Astrocyte (in vitro differentiated cells and primary cell): ENCODE data around the gene KIAA0232. TPM values are rescaled to one million over a fixed set of nuclear protein-coding genes. Genes with fewer than 3 reads are reported as not detected.

Experiments
- DNase-seq: peaks from one replicate; pipeline ENCODE4 v3.0.0-alpha.2; 2010; ENCODE audit warnings: low read depth
- FAIRE-seq: peaks from 2 replicates; lab custom pipeline; 2011; peaks lifted over from hg19 to GRCh38; lab: Jason Lieb, UNC
- H2AFZ ChIP-seq: 2 replicates; pipeline ENCODE4 v1.6.0; 2012; ENCODE audit warnings: low read depth, low read length, inconsistent platforms
- H3K27ac ChIP-seq: 2 replicates; pipeline ENCODE4 v1.5.1; 2011; ENCODE audit warnings: low read depth, low read length, inconsistent platforms
- H3K27me3 ChIP-seq: 2 replicates; pipeline ENCODE4 v1.6.0; 2011; ENCODE audit warnings: low read length, inconsistent platforms; ENCODE audit not compliant: insufficient read depth
- H3K36me3 ChIP-seq: 2 replicates; pipeline ENCODE4 v1.5.1; 2011; ENCODE audit warnings: low read length, inconsistent platforms; ENCODE audit not compliant: insufficient read depth
- H3K4me1 ChIP-seq: 2 replicates; pipeline ENCODE4 v1.5.1; 2011; ENCODE audit warnings: low read length, inconsistent platforms; ENCODE audit not compliant: insufficient read depth
- H3K4me2 ChIP-seq: 2 replicates; pipeline ENCODE4 v1.6.0; 2012; ENCODE audit warnings: low read length, inconsistent platforms
- H3K4me3 ChIP-seq: 2 replicates; pipeline ENCODE4 v1.5.1; 2011; ENCODE audit warnings: low read depth, mild to moderate bottlenecking, low read length, inconsistent platforms; ENCODE audit not compliant: insufficient read depth
- H3K79me2 ChIP-seq: 2 replicates; pipeline ENCODE4 v1.6.0; 2012; ENCODE audit warnings: mild to moderate bottlenecking, low read length, inconsistent platforms; ENCODE audit not compliant: insufficient read depth
- H3K9ac ChIP-seq: 2 replicates; pipeline ENCODE4 v1.6.0; 2012; ENCODE audit warnings: mild to moderate bottlenecking, low read length, inconsistent platforms
- H3K9me3 ChIP-seq: 2 replicates; pipeline ENCODE4 v1.5.1; 2012; ENCODE audit warnings: low read depth, mild to moderate bottlenecking, low read length, inconsistent platforms; ENCODE audit not compliant: insufficient read depth
- H4K20me1 ChIP-seq: 2 replicates; pipeline ENCODE4 v1.6.0; 2012; ENCODE audit warnings: low read length, inconsistent platforms; ENCODE audit not compliant: insufficient read depth
- H3K27ac Mint-ChIP-seq: one replicate; pipeline ENCODE4 v1.8.0; 2021; ENCODE audit warnings: mild to moderate bottlenecking, mixed read lengths; ENCODE audit not compliant: unreplicated experiment
- H3K27me3 Mint-ChIP-seq: one replicate; pipeline ENCODE4 v1.8.0; 2021; ENCODE audit warnings: low read depth, mixed read lengths; ENCODE audit not compliant: unreplicated experiment
- H3K36me3 Mint-ChIP-seq: one replicate; pipeline ENCODE4 v1.8.0; 2021; ENCODE audit warnings: low read depth, mixed read lengths; ENCODE audit not compliant: unreplicated experiment
- H3K4me1 Mint-ChIP-seq: one replicate; pipeline ENCODE4 v1.8.0; 2021; ENCODE audit warnings: low read depth, mixed read lengths; ENCODE audit not compliant: unreplicated experiment
- H3K4me3 Mint-ChIP-seq: one replicate; pipeline ENCODE4 v1.8.0; 2021; ENCODE audit warnings: mild to moderate bottlenecking, moderate library complexity, mixed read lengths; ENCODE audit not compliant: unreplicated experiment
- H3K9me3 Mint-ChIP-seq: one replicate; pipeline ENCODE4 v1.8.0; 2021; ENCODE audit warnings: mild to moderate bottlenecking, mixed read lengths; ENCODE audit not compliant: unreplicated experiment
- CTCF ChIP-seq: IDR thresholded peaks from 2 replicates; pipeline ENCODE4 v1.5.1; 2011; ENCODE audit warnings: low read depth, mild to moderate bottlenecking, inconsistent platforms, low read length, moderate library complexity; ENCODE audit not compliant: insufficient read depth
- EZH2 ChIP-seq: IDR thresholded peaks from 2 replicates; pipeline ENCODE4 v1.6.1; 2012; ENCODE audit warnings: mild to moderate bottlenecking, low read length, inconsistent platforms; ENCODE audit not compliant: insufficient read depth
- total RNA-seq: library from RNA; stranded (reverse); gene quantifications from 2 replicates; pipeline ENCODE4 v1.2.1, GENCODE V29; 2021

The KIAA0232 gene
- total RNA-seq, 1 donor from 2014 or later = 27.6 TPM

DNA sequence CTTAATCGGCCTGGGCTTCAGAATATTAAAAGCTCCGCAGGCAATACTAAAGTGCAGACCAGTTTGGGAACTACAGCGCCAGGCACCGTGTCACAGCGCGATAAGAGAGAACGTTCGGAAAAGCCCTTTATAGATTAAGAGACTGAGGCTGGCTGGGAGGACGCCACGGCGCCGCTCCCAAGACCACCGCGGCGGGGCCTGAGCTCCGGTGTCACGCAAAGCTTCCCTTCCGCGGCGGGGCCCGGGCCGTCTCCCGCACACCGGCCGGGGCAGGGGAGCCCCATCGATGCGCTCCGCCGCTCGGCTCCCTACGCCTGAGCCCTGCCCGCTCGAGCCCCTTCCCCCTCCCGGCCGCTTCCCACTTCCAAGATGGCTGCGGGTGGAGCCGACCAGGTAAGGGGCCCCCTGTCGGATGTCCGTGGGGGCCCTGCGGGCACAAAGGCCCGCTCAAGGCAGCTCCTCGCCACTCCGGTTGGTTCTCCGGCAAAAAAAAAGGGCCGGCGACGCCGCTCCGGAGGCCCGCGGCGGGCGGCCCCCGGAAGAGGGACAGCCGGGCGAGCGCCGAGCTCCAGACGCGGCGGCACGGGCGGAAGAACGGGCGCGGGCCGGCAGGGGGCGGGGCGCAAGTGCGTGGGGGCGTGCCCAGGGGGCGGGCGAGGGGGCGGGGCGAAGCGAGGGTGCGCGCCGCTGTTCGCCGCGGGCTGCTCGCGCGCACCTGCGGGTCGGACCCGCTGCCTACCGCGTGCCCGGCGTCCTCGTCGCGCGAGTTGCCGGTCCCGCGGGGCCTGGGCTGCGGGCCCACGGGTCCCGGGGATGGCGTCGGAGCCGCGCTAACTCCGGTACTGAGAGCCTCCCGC, 126.8 kb downstream of the KIAA0232 start, which contains the start of gene TBC1D14:
Gene TBC1D14, plus strand, starts transcription at position 714 of the 857 bp plus-strand sequence. CDS start 13,564 bp downstream, outside the sequence.
- Mint-ChIP-seq H3K9me3 (no peaks in the 10 kb centered on the region), H3K27ac (peak within 1 kb of the TSS; percentile 85), H3K36me3 (no peaks in the 10 kb centered on the region), H3K4me1 (peaks cover 17% of the 10 kb centered on the region), H3K27me3 (peaks cover 18% of the 10 kb centered on the region), H3K4me3 (peak within 1 kb of the TSS; percentile 91)
- FAIRE-seq (no peak), DNase-seq (peak; percentile 72)
- H2AFZ ChIP-seq = peak within 1 kb of the TSS; percentile 61
- peak within 1 kb of the TSS; percentile 74 for H3K4me3 ChIP-seq
- no peaks in the 10 kb centered on the region for H3K27me3 ChIP-seq
- peak within 1 kb of the TSS; percentile 95 for H3K27ac ChIP-seq
- no peaks in the 10 kb centered on the region for H3K9me3 ChIP-seq
- H4K20me1 ChIP-seq = peaks cover 36% of the 10 kb centered on the region
- peak within 1 kb of the TSS; percentile 96 for H3K9ac ChIP-seq
- H3K79me2 ChIP-seq = peaks cover 26% of the 10 kb centered on the region
- no peaks in the 10 kb centered on the region for H3K36me3 ChIP-seq
- TF ChIP-seq CTCF (no peak), EZH2 (no peak)
- H3K4me1 ChIP-seq = peaks cover 14% of the 10 kb centered on the region
- H3K4me2 ChIP-seq = peak within 1 kb of the TSS; percentile 85

DNA sequence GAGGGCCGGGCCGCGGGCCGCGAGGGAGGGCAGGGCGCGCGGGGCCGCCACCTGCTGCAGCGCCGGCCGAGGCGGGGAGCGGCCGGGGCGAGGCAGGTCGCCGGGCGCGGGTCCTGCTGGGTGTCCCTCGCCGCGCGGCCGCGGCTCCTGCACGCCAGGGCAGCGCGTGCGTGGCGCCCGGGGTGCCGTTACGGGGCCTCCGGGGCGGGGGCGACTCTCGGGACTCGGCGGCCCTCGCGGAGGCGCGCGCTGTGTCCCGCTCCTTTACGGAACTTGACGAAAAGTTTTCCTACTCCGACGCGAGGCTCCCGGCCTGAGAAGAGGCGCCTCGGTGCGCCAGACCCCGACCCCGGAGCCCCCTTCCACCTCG, 127.4 kb downstream of the KIAA0232 start:
- Mint-ChIP-seq H3K36me3 (no peaks in the 10 kb centered on the region), H3K27ac (no peak overlapping the region), H3K4me3 (peak overlapping the region; percentile 91), H3K4me1 (peaks cover 17% of the 10 kb centered on the region), H3K27me3 (peaks cover 18% of the 10 kb centered on the region), H3K9me3 (no peaks in the 10 kb centered on the region)
- peaks cover 27% of the 10 kb centered on the region for H3K79me2 ChIP-seq
- H4K20me1 ChIP-seq = peaks cover 40% of the 10 kb centered on the region
- no peak overlapping the region for H2AFZ ChIP-seq
- H3K4me1 ChIP-seq = peaks cover 14% of the 10 kb centered on the region
- no peak for DNase-seq
- no peaks in the 10 kb centered on the region for H3K36me3 ChIP-seq
- no peak overlapping the region for H3K27ac ChIP-seq
- TF ChIP-seq EZH2 = no peak
- no peak for TF ChIP-seq CTCF
- H3K27me3 ChIP-seq = no peaks in the 10 kb centered on the region
- no peaks in the 10 kb centered on the region for H3K9me3 ChIP-seq
- peak overlapping the region; percentile 96 for H3K9ac ChIP-seq
- peak overlapping the region; percentile 85 for H3K4me2 ChIP-seq
- peak overlapping the region; percentile 74 for H3K4me3 ChIP-seq
- FAIRE-seq = no peak
